ENCODE results near the gene CLDN25.
"Not testable (repeated sequence)": the region's sequence is repeated elsewhere in the genome, so short reads cannot be mapped to it uniquely, and the experiment has no call there.

The CLDN25 gene

DNA sequence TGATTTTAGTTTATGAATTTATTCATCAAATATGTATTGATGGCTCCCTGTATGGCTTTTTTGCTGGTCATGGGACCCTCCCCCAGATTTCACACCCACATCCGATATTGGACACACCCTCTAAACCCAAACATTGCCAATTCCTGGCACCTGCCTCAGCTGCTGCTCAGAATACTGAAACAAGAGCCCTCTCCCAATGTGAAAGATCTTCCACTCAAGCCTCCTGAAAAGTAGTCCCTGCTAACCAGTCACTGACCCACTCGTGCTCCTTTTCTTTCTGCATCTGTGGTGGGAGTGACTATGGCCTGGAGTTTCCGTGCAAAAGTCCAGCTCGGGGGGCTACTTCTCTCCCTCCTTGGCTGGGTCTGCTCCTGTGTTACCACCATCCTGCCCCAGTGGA lies at the start of gene CLDN25:
Gene CLDN25, plus strand, starts transcription at position 301 of the 400 bp plus-strand sequence. Its CDS starts 0 bp downstream, at position 301.
- no peak for TF ChIP-seq JUND (IDR thresholded peaks at IDR 0.05; ENCODE audit: low read depth)
- DNase-seq (ENCODE audit: low read depth in 1 of 2, low spot score in 1 of 2), result no peak
- in situ Hi-C loops (cut with HindIII; ENCODE audit: low pct_unique_long_range_greater_than_20kb, low sequenced_read_pairs), result no loop called here

DNA sequence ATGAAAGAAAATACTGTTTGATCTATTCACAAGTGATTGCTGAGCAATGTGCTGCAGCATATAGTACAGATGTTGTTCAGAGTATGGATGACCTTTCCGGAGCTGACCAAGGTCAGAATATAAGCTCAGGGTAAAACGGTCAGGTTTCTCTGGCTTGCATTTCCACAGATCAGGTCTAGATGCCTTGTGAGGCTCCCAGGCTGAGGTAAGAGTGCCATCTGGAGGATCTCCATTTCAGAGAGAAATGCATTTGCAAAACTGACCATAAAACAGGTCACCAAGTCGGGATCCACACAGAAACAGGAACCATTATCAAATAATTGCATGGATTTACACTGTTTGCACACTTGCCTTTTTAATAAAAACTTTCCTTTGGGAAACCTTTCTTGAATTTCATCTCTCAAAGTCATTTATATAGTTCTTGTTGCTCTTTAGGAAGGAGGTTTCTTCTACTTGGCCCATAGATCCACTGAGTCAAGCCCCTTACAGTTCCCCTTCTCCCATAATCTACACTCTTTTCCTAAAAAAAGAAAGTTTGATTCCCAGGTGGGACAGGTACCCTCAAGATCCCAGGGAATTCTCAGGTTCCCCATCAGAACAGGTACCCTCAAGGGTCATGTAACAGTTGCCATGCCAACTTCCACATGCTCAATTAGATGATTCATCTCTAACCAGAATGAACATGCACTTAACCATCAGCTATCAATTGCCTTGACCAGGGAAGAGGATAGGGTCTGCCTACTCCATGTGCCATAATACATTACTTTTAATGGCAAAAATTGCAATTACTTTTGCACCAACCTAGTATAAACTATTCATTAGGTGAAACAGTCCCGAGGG lies 48.5 kb upstream of the CLDN25 start:
- DNase-seq (ENCODE audit: low read depth in 1 of 2, low spot score in 1 of 2), result peak; percentile 58 to 80
- TF ChIP-seq JUND (IDR thresholded peaks at IDR 0.05; ENCODE audit: low read depth), result no peak
- in situ Hi-C loops (cut with HindIII; ENCODE audit: low pct_unique_long_range_greater_than_20kb, low sequenced_read_pairs), result no loop called here

DNA sequence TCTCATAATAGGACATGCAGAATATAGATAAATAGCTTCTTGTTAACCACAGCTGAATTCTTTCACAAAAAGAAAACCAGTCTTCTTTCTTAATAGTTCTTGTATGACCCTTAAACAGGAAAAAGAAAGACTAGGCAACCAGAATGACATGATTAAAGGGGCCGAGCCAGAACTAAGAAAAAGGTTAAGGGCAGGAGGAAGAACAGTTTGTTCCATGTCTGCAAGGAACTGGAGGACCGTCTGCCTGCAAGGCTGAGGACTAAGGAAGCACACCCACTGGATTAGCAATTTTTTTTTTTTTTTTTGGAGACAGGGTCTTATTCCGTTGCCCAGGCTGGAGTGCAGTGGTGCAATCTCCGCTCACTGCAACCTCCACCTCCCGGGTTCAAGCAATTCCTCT lies 47.5 kb upstream of the CLDN25 start:
- TF ChIP-seq JUND (IDR thresholded peaks at IDR 0.05; ENCODE audit: low read depth), result no peak
- DNase-seq (ENCODE audit: low read depth in 1 of 2, low spot score in 1 of 2), result no peak
- in situ Hi-C loops (cut with HindIII; ENCODE audit: low pct_unique_long_range_greater_than_20kb, low sequenced_read_pairs), result no loop called here

DNA sequence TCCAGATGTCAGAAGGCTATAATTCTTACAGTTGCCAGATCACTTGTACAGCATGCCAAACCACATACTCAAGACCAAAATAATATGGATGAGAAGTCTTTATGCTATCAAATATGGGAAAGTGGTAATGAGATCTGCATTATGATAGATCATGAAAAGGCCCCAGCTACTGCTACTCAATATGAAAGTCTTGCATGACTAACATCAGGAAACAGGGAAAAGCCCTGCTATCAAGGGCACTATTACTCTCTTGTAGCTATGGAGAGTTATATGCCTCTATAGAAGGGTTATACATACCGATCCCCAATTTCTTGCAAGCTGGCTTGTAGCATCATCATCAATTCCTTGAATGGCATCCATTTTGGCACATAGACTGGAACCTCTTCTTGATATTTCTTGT lies 43.3 kb upstream of the CLDN25 start:
- DNase-seq (ENCODE audit: low read depth in 1 of 2, low spot score in 1 of 2), result no peak
- in situ Hi-C loops (cut with HindIII; ENCODE audit: low pct_unique_long_range_greater_than_20kb, low sequenced_read_pairs), result no loop called here
- TF ChIP-seq JUND (IDR thresholded peaks at IDR 0.05; ENCODE audit: low read depth), result no peak

DNA sequence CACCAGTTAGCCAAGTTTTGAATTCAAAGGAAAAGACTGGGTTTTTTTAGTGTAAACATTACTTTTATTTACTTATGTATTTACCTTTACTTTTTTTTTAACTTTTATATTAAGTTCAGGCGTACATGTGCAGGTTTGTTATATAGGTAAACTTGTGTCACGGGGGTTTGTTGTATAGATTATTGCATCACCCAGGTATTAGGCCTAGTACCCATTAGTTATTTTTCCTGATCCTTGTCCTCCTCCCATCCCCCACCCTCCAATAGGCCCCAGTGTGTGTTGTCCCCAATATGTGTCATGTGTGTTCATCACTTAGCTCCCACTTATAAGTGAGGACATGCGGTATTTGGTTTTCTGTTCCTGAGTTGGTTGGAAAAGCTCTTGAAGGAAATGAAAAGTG lies 26.7 kb upstream of the CLDN25 start:
- in situ Hi-C loops (cut with HindIII; ENCODE audit: low pct_unique_long_range_greater_than_20kb, low sequenced_read_pairs), result no loop called here
- no peak for TF ChIP-seq JUND (IDR thresholded peaks at IDR 0.05; ENCODE audit: low read depth)
- DNase-seq (ENCODE audit: low read depth in 1 of 2, low spot score in 1 of 2), result no peak

DNA sequence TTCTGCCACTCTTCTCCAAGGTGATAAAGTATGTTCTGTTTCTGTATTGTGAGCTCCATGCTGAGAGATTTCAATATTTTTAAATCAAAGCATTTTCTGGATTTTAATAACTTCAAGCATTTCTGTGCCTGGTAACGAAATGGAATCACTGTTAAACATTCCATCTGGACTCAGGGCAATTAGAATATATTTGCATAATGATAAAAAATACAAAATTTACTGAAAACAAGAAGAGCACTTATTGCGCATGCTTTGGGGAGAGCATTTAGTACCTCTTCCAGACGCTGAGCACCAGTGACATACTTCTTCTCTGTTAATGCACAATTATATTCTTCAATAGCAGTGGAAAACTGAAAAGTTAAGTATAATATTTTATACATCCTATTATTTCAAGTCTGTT lies 19.4 kb upstream of the CLDN25 start:
- no peak for TF ChIP-seq JUND (IDR thresholded peaks at IDR 0.05; ENCODE audit: low read depth)
- in situ Hi-C loops (cut with HindIII; ENCODE audit: low pct_unique_long_range_greater_than_20kb, low sequenced_read_pairs), result no loop called here
- no peak for DNase-seq (ENCODE audit: low read depth in 1 of 2, low spot score in 1 of 2)

DNA sequence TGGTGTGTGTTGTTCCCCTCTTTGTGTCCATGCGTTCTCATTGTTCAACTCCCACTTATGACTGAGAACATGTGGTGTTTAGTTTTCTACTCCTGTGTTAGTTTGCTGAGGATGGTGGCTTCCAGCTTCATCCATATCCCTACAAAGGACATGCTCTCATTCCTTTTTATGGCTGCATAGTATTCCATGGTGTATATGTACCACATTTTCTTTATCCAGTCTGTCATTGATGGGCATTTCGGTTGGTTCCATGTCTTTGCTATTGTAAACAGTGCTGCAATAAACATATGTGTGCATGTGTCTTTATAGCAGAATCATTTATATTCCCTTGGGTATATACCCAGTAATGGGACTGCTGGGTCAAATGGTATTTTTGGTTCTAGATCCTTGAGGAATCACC lies 16.6 kb upstream of the CLDN25 start:
- DNase-seq (ENCODE audit: low read depth in 1 of 2, low spot score in 1 of 2); in situ Hi-C loops (cut with HindIII; ENCODE audit: low pct_unique_long_range_greater_than_20kb, low sequenced_read_pairs): not testable (repeated sequence)

DNA sequence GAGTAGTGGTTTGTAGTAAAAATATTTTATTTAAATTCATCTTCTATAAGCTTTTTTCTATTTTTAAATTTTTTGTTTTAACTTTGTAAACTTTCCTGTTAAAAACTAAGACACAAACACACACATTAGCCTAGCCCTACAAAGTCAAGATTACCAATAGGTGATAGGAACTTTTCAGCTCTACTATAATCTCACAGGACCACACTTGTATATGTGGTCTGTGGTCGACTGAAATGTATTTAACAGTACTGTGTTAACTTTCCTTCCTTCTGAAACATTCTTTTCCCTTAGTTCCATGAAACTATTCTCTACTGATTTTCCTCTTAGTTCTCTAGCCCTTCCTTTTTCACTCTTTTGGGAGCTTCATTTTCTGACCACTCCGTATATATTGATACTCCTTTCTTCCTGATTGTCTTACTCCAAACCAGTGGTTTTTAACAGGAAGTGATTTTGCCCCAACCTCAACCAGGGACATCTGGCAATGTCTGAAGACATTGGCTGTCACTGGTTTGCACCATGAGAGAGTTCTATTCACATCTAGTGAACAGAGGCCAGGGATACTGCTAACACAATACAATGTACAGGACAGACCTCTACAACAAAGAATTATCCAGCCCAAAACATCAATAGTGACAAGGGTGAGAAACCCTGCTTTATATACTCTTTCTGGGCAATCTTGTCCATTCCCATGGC lies 14.9 kb upstream of the CLDN25 start:
- DNase-seq (ENCODE audit: low read depth in 1 of 2, low spot score in 1 of 2), result no peak
- in situ Hi-C loops (cut with HindIII; ENCODE audit: low pct_unique_long_range_greater_than_20kb, low sequenced_read_pairs), result no loop called here
- no peak for TF ChIP-seq JUND (IDR thresholded peaks at IDR 0.05; ENCODE audit: low read depth)

DNA sequence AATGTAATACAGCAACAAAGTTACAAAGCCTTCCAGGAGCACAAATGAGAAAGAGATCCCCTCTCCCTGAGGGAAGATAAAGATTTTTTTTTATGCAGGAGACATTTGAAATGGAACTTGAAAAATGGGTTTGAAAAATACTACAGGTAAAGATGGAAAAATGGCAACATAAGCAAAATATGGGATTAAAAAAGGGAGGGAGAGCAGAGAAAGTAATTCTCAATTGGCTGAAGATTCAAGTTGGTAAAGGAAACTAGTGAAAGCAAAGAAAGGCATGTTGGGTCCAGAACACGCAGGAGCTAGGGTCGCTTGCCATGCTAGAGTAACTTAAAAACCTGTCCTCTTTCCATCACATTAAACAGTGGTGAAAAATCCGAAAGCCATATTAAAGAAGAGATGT lies 7.6 kb upstream of the CLDN25 start:
- in situ Hi-C loops (cut with HindIII; ENCODE audit: low pct_unique_long_range_greater_than_20kb, low sequenced_read_pairs), result no loop called here
- no peak for DNase-seq (ENCODE audit: low read depth in 1 of 2, low spot score in 1 of 2)

DNA sequence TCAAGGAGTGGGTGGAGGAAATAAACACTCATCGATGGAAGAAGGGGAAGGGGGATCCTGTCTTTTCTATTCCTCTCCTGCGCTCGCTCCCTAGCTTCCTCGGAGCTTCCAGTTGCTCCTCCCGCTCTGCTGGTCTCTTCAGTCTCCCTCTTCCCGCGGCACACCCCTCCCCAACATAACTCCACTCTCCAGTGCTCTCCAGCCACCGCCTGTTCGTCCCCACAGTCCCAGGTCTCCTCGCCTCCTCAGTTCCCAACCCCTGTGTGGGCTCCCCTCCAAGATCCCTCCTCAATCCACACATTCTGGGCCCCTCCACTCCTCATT lies 6.5 kb upstream of the CLDN25 start:
- in situ Hi-C loops (cut with HindIII; ENCODE audit: low pct_unique_long_range_greater_than_20kb, low sequenced_read_pairs), result no loop called here
- TF ChIP-seq JUND (IDR thresholded peaks at IDR 0.05; ENCODE audit: low read depth), result no peak
- peak in 1 of 2 experiments; percentile 41 for DNase-seq (ENCODE audit: low read depth in 1 of 2, low spot score in 1 of 2)

More for the DNA sequence above, 7.6 kb upstream of the CLDN25 start:
- no peak for TF ChIP-seq JUND (IDR thresholded peaks at IDR 0.05; ENCODE audit: low read depth)

DNA sequence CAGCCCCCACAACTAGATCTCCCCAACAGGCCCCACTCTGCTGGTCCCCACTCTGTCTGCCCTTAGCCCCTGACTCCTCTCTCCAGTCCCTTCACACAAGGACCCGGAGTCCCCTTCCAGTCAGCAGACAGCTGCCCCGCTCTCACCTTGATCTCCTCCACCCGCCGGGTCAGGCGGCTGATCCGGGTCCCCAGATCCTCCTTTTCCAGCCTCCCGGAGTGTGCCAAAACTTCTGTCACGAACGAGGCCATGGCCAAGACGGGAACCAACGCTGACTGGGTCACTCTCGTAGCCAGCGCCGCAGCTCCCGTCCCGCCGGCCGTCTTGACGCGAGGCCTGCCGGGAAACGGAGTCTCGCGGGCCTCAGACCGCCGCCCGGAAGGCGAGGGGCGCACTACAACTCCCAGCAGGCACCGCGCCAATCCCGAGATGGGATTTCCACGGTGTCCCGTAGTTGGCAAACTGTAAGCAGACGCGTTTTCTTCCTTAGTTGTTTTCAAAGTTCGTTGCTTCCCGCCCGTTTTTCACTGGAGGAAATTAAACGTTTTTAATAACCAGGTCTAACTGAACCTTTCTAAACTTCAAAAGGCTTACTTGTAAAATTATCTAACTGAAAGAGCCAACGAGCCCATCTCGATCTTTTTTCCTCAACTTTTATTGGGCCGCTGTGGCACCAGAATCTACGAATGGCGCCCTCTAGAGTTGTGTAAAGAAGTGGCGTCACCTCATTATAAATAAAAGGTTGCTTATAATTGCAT lies 6.0 kb upstream of the CLDN25 start, which contains the start of gene ZW10:
Gene ZW10, minus strand, starts transcription at position 277 of the 758 bp plus-strand sequence. Its CDS starts 26 bp downstream, at position 251.
- TF ChIP-seq JUND (IDR thresholded peaks at IDR 0.05; ENCODE audit: low read depth), result no peak
- in situ Hi-C loops (cut with HindIII; ENCODE audit: low pct_unique_long_range_greater_than_20kb, low sequenced_read_pairs), result no loop called here
- DNase-seq (ENCODE audit: low read depth in 1 of 2, low spot score in 1 of 2), result peak; percentile 64 to 99

DNA sequence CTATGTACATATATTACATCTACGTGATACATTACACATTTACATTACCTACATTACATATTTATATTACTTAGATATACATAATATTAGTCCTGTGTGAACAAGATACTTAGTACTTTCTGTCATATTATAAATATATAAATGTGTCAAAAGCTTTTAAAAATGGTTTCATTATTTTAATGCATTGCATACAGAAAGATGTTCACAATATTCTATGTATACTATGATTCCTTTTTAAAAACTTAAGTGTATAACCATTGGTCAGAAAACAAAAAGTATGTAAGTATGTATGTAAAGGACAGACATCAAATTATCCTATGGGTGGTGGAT lies 5.5 kb upstream of the CLDN25 start:
- no peak for TF ChIP-seq JUND (IDR thresholded peaks at IDR 0.05; ENCODE audit: low read depth)
- DNase-seq (ENCODE audit: low read depth in 1 of 2, low spot score in 1 of 2), result no peak
- in situ Hi-C loops (cut with HindIII; ENCODE audit: low pct_unique_long_range_greater_than_20kb, low sequenced_read_pairs), result no loop called here
